Activated CD8-positive, alpha-beta memory T cell treated with anti-CD3 and anti-CD28 coated beads for 36 hours (primary cell): Measurements from ENCODE around the gene AQR. TPM values are rescaled to one million over a fixed set of nuclear protein-coding genes. Genes with fewer than 3 reads are reported as not detected.

Source experiments
- CTCF ChIA-PET: fragments of 350-600 bp; sonication (Branson Sonifier 250); formaldehyde crosslinking; loops from one replicate; lab custom pipeline; 2021; ENCODE audit warnings: antibody characterized with exemption; lab: Charles Lee
- POLR2A ChIA-PET: fragments of 350-600 bp; sonication (Branson Sonifier 250); formaldehyde crosslinking; loops from one replicate; lab custom pipeline; 2021; ENCODE audit warnings: antibody characterized with exemption; lab: Charles Lee
- total RNA-seq, 2 experiments: library from RNA; stranded (reverse); gene quantifications; one replicate each; pipeline ENCODE4 v1.2.3, GENCODE V29; 2021

AQR gene
- total RNA-seq, 2 experiments from 2014 or later = 38.8 to 39.6 TPM

- CTCF ChIA-PET = no interaction called here
These were observed 167.2 kb downstream of the AQR start for GRCh38 chr15:34802371-34802770.

More at GRCh38 chr15:34802371-34802770, 167.2 kb downstream of the AQR start:
- POLR2A ChIA-PET = no interaction called here

Other genes with a start within 250 kb of the AQR start
- not detected for gene GJD2, start 214.7 kb downstream of the AQR start, total RNA-seq
- not detected for gene ACTC1, start 174.2 kb downstream of the AQR start, total RNA-seq
- gene ZNF770, start 18.5 kb upstream of the AQR start, total RNA-seq = 10 to 100 TPM; 62.9 to 65.8 TPM
- not detected for gene NANOGP8, start 115.6 kb upstream of the AQR start, total RNA-seq